ENCODE results near the gene PARS2.
"Not testable (repeated sequence)": the region's sequence is repeated elsewhere in the genome, so short reads cannot be mapped to it uniquely, and the experiment has no call there.

PARS2 gene

DNA sequence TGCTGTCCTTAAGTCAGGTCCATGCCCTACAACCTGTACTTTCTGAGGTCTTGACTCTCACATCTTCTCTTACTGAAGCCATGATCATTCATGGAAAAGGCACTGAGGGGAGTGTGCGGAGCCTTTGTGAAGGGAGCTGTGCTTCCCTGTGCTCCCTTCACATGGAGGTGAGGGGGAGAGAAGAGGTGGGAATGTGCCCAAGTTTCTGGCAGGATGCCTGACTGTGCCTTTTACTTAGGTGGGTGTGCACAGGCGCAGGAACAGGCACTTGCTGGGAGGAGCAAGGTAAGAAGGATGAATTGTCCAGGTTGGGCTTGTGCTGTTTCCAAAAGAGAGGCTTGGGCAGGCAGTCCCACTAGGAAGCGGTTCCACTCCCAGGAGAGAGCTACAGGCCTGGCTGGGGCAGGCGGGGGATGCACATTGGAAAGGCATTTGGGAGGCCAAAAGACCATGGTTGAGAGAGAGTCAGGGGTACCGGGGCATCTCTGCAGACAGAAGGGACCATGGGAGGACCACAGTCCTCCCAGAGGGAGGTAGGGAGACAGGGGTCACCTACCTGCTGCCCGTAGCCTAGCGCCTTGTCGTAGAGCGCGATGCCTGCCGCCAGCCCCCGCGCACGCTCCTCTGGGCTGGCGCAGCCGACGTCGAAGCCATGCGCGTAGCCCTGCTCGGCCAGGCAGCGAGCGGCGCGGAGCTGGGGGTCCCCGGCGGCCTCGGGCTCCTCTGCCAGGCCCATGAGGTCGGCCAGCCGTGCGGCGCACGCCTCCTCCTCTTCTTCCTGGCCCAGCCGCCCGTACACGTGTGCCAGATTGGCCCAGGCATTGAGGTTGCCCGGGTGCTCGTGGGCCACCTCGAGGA is 35.9 kb upstream of the PARS2 start:
- peak; percentile 74 for DNase-seq (ENCODE audit: low spot score)

DNA sequence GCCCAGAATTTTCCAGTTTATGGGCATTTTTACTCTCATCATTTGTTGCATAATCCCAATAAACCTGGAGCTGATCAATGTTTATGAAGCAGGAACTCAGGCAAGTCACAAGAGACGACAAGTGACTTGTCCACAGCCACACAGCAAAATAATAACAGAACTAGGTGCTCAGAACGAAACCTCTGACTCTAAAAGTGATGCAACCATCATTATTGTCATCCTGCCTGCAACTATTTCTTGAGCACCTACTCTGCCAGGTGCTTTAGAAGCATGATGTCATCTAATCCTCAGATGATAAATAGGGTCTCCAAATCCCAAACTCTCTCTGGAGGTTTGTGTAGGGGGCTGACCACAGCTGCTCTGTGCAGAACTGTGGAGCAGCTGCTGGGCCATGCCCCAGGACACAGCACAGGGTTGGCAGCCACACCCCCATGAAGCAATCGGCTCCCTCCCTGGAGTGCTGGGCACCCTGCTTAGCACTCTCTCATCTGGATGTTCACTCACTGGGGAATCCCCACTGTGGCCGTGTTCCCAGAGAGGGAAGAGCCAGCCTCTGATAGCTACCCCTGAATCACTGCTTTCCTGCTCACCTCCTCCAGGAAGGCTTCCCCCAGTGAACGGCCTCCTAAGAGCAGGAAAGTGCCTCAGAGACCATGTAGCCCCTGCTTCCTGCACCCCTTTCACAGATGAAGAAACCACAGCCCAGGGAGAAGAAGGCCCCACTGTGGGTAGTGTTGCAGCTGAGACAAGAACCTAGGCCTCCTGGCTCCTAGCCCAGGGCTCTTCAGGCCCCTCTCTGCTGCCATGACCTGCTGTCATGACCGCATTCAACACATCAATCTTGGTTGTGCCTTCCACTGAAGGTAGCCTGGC is 34.7 kb upstream of the PARS2 start:
- DNase-seq (ENCODE audit: low spot score): no peak

GRCh38 chr1:54798206-54798605 is 33.9 kb upstream of the PARS2 start:
- no peak for DNase-seq (ENCODE audit: low spot score)

- no peak for DNase-seq (ENCODE audit: low spot score)
Measured at GRCh38 chr1:54796902-54797301, 32.6 kb upstream of the PARS2 start.

DNA sequence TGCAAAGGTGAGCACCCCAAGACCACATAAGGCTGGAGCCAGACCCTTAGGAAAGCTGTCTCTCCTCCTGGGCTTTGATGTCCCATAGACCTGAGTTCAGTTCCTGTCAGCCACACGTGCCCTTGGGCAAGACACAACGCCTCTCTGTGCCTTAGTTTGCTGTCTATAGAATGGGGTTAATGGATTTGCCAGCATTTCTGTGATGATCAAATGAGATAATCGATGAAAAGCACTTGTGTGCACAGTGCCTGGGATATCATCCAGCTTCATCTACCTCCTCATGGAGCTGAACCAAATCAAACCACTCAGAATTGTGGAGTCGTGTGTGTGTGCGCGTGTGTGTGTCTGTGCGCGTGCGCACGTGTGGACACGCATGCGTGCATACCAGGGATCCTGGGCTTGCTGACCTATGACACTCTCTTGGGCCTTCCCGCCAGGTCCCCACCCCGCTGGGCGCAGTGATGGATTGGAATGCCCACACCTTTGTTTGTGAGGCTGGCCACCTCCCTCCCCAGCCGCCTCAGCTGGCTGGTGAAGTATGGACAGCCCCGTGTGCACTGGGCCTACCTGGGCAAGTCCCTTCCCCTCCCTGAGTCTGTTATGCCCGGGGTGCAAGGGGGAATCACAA is 31.6 kb upstream of the PARS2 start:
- no peak for DNase-seq (ENCODE audit: low spot score)

DNA sequence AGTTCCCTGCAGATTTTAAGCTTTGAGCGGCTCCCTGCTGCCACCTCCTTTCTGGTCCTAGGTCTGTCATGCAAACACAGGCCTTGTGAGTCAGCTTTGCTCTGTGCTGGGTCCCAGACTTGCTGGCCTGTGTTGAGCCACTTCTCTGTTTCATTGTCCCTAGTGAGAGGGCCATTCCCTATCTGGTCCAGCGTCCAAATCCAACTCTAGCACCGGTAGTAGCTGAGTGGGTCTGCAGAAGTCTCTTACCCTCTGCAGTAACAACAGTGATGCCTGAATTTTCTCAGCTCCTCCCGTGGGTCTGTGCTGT is 31.0 kb upstream of the PARS2 start:
- no peak for DNase-seq (ENCODE audit: low spot score)

DNA sequence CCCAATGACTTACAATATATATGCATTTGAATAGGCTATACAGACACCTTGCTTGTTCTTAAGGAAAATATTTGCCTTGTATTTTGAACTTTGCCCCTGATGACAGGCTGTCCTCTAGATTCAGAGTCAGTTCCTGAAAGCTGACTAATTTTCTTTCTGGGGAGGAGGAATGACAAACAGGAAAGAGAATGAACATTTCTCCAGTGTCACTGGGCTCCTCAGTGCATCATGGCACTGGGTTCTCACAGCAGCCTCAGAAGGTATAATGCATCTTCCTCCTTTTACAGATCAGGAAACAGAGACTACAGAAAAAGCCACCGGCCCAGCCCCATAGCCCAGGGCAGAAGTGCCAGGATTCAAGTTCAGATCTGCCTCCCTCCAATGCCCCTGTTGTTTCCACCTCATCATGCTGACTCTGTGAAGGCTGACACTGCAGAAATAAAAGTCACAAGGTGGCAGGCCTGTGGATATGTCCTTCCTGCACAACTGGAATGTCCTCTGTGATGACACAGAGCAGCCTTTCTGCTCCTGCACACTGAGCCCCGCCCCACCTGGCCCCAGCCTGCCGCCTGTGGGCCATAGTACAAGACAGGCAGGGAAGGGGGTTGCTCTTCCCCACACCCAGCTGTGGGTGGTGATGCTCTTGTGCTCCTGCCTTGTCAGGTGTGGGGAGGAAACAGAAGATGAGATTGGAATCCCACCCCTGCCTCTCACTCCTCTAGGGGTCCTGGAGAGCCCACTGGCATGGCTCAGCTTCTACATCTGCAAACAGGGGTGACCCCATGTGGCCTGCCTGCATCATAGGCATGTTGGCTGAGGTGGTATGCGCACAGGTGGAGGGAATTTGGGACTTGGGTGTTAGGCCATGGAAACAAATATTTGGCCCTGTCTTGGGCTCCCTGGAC is 30.4 kb upstream of the PARS2 start:
- no peak for DNase-seq (ENCODE audit: low spot score)

DNA sequence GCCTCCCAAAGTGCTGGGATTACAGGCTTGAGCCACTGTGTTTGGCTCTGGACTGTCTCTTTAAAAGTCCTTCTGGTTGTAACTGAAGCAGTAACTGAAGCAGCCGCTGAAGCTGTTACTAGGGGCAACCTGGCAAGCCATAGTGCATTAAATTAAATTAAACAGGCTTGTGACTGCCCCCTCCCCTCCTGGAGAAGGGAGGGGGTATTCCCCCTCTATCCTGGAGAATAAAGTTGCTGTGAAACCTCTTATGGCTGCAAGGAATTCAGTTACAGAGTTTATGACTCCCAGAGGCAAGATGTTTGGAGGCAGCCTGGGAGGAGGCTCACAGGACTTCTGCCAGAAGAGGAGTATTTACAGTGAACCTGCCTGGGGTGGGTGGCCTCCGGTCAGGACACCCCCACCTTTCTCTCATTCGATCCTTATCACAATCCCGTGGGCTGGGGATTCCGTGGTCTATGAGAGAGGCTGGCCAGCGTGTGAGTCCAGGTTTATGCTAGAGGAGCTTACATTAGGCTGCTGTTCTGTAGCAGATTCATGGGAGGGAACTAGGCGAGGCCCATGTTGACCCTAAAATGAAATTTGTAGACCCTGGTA is 28.5 kb upstream of the PARS2 start:
- no peak for DNase-seq (ENCODE audit: low spot score)

DNA sequence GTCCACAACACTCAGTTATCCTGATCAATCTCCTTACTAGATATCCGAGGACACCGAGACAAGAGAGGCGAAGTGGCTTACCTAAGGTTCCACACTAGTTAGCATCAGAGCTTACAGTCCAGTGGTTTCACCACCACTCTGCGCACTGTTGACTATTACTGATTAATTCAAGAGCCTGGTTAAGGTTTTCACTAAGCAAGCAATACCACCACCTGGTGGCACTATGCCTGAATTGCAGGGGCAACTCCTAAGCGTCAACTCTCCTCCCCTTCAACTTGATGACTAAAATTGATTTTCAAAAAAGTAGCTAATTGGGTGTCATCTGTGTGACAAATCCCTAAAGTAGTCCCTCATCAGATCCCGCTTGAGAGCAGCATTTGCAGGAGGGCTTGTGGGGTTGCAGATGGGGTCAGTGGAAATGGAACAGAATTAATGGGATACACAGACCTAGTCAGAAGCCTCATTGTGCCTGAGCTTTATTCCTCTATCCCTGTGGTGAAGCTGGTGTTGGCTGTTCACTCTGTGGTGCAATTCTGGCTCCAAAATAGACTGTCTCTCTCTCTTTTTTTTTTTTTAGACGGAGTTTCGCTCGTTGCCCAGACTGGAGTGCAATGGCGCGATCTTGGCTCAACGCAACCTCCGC is 27.7 kb upstream of the PARS2 start:
- no peak for DNase-seq (ENCODE audit: low spot score)

DNA sequence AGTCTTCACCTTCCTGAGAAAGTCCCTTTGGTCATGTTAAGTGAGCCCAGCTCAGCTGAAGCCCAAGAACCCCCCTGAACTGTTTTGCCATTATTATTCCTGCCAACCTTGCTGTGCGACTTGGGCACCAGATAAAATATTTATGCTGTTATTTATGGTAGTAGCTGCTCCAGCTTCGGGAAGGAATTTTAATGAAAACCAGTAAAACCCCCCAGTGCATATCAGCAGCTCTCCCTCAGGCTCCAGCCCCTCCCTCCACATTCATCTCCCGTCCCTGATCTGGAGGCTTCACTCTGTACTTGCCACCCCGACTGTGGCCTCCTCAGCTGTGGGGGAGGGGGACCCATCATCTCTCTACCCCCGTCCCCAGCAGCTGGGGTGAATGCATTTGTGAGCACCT is 24.1 kb upstream of the PARS2 start:
- DNase-seq (ENCODE audit: low spot score): no peak

GRCh38 chr1:54787604-54788003 is 23.3 kb upstream of the PARS2 start:
- DNase-seq (ENCODE audit: low spot score): no peak

DNA sequence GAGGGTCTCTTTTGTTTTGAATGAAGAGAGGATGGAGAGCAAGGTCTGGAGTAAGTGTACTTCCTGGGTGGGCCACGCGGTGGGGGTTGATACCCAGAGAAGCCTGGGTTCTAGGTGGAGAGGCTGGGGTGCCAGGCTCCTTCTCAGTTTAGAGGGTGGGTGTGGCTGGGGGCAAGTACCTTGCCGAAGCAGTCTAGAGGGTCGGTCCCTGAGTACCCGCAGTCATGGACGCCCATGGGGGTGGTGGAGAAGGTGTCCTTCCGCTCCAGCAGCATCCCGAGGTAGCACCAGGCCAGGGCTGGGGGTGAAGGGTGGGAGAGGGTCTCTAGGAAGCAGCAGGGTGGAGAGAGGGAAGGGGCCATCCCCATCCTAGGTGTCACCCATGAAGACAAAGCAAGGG is 22.5 kb upstream of the PARS2 start:
- no peak for DNase-seq (ENCODE audit: low spot score)

GRCh38 chr1:54784066-54784465 is 19.7 kb upstream of the PARS2 start:
- no peak for DNase-seq (ENCODE audit: low spot score)

GRCh38 chr1:54782588-54782987 is 18.3 kb upstream of the PARS2 start:
- DNase-seq (ENCODE audit: low spot score): no peak

- no peak for DNase-seq (ENCODE audit: low spot score)
Measured at GRCh38 chr1:54782156-54782555, 17.8 kb upstream of the PARS2 start.

DNA sequence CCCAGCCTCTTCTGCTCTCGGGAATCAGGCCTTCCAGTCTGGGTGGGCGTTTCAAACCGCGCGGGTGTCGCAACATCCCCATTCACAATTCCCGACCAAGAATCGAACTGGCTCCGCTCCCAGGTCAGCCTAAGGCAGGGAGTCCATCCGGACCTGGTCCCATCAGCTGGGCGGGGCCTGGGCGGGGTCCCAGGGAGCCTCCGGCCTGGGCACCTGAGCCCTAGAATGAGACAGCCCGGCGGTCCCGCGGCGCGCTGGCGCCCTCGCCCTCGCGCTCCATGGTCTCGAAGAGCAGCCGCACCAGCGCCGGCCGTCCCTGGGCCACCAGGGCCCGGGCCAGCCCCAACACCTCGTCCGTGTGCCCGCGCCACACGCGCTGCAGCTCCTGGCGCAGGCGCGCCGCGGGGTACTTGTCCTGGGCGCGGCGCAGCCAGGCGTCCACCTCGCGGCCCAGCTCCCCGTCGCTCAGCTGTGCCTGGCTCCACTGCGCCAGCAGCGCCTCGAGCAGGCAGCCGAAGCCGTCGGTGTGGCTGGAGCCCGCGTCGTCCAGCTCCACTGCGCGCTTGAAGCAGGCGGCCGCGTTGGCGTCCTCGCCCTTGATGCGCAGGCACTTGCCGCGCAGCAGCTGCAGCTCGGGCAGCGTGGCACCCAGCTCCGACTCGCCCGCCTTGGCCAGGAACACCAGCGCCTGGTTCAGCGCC is 16.9 kb upstream of the PARS2 start:
- DNase-seq (ENCODE audit: low spot score): no peak

GRCh38 chr1:54777431-54777830 is 13.1 kb upstream of the PARS2 start:
- no peak for DNase-seq (ENCODE audit: low spot score)

DNA sequence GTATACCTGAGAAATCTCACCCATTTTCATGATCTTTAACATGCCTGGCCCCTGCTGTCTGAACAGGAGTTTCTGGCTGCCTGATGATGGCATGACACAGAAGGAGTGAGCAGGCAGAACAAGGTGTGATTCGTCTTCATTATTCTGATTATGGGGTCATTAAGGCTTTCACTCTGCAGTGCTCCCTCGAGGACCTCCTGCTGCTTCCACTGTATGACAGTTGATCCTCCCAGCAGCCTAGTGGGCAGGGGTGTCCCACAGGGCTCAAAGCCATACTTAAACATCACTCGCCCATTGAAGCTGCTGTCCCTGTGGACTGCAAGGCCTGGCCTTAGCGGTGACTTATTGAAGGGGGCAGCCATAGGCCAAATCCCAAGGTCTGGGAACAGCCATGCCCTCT is 12.7 kb upstream of the PARS2 start:
- DNase-seq (ENCODE audit: low spot score): no peak

DNA sequence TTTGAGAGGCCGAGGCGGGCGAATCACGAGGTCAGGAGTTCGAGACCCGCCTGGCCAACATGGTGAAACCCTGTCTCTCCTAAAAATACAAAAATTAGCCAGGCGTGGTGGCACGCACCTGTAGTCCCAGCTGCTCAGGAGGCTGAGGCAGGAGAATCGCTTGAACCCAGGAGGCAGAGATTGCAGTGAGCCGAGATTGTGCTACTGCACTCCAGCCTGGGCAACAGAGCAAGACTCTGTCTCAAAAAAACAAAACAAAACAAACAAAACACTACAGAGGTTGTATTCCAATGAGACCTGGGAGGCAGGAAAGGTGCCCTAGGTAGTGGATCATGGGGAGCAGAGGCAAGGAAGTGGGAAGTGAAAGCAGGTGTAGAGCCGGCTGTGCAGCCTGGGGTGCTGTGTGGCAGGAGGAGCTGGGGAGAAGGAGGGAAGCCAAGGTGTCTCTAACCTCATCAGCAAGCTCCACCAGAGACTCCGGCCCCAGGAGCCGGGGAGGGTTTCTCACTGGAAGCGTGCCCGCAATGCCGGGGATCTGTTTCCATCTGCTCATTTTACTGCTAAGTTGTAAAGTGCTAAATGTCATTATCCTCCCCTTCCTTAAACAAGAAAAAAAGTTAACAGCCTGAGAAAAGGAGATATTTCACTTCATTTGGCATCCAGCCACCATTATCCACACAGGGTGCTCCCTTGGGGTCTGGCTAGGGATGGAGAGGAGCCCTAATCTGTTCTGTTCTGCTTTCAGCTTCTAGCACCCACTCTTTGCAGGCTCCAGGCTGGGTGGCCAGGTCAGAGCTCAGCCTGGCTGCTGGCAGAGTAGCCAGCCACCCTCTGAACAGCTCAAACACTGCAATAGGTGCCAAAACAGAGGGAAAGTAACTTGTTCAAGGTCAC is 11.8 kb upstream of the PARS2 start:
- not testable (repeated sequence) for DNase-seq (ENCODE audit: low spot score)
